Germinal center (tissue), 1 donor: ENCODE data around the gene SPIRE1.
"Not testable (repeated sequence)": the region's sequence is repeated elsewhere in the genome, so short reads cannot be mapped to it uniquely, and the experiment has no call there.

Experiments used
- DNase-seq: peaks from one replicate; pipeline ENCODE4 v3.0.0; 2012; ENCODE audit warnings: mixed read lengths, low spot score

The SPIRE1 gene

DNA sequence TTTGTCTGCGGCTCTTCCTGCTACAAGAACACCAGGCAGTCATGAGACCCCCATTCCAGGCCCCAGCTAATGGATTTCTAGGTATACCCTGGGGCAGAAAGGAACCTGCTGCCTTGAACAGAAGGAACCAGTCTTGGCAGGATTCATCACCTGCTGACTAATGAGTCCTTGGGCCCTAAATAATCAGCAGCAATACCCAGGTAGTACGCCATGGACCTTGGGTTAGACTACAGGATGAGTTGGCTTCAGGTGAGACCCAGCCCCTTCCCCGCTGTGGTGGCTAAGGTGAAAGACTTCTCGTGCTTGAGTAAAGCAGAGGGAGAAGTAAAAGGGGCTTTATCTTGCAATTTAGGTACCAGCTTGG is 105.0 kb downstream of the SPIRE1 start:
- no peak for DNase-seq

- not testable (repeated sequence) for DNase-seq
Observed at GRCh38 chr18:12551943-12552878, 105.7 kb downstream of the SPIRE1 start.

- DNase-seq = not testable (repeated sequence)
Observed at GRCh38 chr18:12551466-12551865, 106.4 kb downstream of the SPIRE1 start.

DNA sequence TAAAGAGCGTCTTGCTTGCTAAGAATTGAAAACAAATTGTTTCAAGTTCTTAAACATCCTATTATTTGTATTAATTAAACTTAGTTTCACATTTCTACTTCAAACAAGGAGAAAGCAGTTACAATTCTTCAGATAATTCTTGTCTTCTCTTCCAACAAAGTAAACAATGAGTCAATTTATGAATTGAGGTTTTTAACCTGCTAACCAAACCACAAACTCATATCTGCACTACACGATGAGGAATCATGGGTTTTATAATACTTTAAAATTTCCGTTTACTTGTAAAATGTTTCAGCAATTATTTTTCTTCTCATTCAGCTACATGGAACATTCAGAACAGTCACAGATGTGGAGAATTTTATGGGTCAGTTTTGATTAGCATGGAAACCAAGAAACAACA is 114.2 kb downstream of the SPIRE1 start:
- DNase-seq = no peak

- no peak for DNase-seq
Observed at GRCh38 chr18:12540751-12541150, 117.2 kb downstream of the SPIRE1 start.

DNA sequence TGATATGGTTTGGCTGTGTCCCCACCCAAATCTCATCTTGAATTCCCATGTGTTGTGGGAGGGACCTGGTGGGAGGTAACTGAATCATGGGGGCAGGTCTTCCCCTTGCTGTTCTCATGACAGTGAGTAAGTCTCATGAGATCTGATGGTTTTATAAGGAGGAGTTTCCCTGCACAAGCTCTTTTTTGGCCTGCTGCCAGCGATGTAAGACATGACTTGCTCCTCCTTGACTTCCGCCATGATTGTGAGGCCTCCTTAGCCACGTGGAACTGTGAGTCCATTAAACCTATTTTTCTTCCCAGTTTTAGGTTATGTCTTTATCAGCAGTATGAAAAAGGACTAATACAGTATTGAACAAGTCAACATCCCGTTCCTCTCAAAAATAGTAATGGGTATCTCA is 118.7 kb downstream of the SPIRE1 start:
- not testable (repeated sequence) for DNase-seq

- DNase-seq = no peak
Observed at GRCh38 chr18:12534820-12535219, 123.1 kb downstream of the SPIRE1 start.

- no peak for DNase-seq
Observed at GRCh38 chr18:12532661-12533060, 125.2 kb downstream of the SPIRE1 start.

DNA sequence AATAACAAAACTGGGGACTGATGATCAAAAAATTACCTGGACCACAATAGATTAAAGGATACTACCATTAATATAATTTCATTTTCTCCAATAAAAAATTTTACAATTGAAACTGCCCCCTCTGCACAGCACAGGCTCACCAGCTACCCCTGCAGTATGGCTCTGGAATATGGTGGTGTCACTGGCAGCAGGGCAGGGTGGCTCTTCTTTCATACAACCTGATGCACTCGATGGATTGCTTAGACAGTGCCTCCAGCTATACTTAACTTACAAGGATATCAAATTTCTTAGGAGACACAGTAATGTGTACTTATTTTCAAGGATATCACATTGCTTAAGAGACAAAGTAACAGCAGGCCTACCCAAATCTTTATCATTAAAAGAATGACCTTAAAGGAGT is 126.2 kb downstream of the SPIRE1 start:
- DNase-seq = no peak

DNA sequence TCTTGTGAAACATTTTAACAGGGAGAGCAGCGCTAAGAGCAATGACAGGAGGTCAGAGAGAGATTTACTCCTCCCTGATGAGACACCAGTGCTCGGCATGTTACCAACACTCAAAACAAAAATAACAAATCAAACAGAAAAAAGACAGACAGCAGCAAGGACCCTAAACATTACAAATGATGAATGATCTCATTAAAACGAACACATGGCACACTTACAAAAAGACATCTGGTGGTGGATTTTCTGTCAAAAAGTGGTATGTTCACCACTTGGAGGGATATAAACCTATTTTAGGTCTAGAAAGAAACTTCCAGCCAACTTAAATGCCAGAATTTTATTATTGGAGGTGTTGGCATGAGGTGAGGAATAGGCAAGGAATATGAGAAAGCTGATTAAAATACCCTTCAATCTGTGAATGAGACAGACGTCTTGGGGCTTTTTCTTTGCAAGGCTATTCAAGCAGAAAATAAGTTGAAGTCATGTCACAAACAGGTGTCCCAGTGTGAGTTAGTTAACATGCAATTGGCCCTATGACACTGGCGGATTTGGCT is 137.4 kb downstream of the SPIRE1 start:
- no peak for DNase-seq

- no peak for DNase-seq
Observed at GRCh38 chr18:12518832-12519531, 138.9 kb downstream of the SPIRE1 start.

- no peak for DNase-seq
Observed at GRCh38 chr18:12518326-12518725, 139.6 kb downstream of the SPIRE1 start.

DNA sequence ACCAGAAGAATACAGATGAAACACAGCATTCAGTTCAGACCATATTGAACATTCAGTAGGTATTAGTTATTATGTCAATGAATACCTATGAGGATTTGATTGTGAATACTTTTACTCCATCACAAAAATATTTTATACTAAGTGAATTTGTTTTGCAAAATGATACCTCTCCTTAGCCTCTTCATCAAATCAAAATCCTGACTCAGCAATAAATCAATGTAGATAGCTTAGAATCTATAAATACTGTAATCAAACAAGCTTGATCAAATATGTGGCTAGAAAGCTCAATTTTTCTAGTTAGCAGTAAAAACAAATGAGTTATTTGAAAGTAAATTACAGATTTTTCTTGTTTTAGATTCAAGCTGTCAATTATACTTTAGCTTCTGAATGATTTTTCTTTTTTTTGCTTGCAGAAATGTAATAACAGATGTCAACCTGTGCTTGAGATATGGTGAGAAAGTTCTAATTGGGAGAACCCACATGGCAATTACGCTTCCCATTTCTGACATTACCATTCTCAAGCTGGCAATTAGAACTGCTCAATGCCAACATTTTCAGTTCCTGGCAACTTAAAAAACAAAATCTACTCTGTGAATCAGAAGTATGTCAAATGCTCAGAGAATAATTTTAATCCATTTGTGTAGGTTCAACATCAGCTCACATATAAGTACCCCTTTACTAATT is 140.6 kb downstream of the SPIRE1 start:
- no peak for DNase-seq

DNA sequence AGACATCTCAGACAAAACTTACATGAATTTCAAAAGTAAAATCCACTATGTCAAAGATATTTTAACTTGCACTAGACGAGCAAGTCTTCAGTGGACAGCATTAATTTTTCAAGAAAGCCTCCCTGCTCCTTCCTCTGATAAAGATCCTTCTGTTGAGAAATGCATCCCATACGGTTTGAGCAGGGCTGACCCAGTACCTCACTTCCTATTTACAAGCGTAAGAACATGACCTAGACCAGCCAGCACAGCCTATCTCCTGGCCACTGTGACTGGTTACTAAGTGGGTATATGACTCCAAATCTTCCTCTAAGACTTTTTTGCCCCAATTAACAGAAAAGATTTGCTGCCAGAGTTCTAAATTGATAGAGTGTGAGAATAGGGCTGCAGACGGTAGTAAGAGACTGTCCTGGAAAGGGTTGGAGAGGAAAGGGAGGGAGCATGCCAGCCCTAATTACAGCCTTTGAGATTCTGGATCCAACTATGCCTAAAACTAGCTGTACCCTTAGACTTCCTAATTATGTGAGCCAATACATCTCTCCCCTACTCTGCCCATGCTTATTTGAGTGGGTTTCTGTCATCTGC is 141.8 kb downstream of the SPIRE1 start:
- no peak for DNase-seq

GRCh38 chr18:12515550-12515949 is 142.4 kb downstream of the SPIRE1 start:
- no peak for DNase-seq

- no peak for DNase-seq
Observed at GRCh38 chr18:12507007-12507406, 150.9 kb downstream of the SPIRE1 start.

DNA sequence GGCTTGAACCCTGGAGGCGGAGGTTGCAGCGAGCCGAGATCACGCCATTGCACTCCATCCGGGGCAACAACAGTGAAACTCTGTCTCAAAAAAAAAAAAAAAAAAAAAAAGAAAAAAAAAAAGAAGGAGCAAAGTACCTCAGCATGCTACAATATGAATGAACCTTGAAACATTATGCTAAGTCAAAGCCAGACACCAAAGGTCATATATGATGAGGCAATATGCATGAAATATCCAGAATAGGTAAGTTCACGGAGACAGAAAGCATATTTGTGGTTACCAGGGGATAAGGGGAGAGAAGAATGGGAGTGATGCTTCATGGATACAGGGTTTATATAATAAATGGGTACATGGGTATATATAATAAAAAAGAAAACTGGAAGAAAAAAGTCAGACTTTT is 156.9 kb downstream of the SPIRE1 start:
- no peak for DNase-seq

DNA sequence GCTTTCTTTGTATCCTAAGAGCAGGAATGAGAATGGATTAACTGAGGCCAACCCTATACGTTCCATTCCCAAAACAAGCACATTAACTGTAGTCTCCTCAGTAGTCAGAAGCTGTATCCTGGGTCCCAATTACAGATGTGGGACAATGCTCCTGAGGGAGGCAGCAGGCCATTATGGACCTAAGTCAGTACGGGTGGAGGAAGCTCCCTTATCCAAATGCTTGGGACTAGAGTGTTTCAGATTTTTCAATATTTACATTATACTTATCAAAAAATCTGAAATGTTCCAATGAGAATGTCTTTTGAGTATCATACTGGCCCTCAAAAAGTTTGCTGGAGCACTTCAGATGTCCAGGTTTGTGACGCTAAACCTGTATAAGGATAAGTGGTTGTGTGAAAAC is 160.1 kb downstream of the SPIRE1 start:
- DNase-seq = no peak

DNA sequence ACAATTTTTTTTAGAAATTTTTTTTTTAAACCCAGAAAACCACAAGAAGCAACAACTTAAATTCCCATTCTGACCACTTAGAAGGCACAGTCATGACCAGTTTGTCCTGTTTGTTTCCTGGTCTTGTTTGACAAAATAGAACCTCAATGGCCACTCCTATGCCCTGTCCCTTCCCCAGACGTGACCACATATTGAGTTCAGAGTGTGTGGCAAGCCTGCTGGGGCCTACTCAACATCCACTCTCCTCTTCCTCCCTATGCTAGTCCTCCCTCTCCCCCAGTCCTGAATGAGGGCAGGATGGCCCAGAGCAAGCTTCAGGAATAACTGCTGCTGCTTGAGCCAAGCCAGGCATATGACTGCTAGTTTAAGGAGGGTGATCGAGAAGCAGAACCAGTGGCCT is 160.6 kb downstream of the SPIRE1 start:
- no peak for DNase-seq

DNA sequence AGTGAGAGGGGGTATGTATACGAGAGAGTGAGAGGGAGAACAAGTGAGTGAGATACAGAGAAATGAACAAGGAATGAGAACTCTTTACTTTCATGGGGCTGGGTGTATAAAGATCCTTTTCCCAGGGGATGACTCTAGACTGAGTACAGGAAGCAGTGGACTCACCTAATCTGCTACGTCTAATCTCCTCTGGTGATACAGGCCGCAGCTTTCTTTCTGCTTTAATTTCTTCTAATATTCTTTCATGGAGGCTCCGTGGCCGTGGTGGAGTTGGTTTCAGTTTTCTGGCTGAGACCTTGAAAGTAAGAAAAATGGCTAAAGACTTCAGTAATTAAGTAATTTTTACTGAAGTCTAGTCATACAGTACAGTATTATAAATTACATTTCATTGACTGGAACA is 165.0 kb downstream of the SPIRE1 start:
- DNase-seq = no peak

DNA sequence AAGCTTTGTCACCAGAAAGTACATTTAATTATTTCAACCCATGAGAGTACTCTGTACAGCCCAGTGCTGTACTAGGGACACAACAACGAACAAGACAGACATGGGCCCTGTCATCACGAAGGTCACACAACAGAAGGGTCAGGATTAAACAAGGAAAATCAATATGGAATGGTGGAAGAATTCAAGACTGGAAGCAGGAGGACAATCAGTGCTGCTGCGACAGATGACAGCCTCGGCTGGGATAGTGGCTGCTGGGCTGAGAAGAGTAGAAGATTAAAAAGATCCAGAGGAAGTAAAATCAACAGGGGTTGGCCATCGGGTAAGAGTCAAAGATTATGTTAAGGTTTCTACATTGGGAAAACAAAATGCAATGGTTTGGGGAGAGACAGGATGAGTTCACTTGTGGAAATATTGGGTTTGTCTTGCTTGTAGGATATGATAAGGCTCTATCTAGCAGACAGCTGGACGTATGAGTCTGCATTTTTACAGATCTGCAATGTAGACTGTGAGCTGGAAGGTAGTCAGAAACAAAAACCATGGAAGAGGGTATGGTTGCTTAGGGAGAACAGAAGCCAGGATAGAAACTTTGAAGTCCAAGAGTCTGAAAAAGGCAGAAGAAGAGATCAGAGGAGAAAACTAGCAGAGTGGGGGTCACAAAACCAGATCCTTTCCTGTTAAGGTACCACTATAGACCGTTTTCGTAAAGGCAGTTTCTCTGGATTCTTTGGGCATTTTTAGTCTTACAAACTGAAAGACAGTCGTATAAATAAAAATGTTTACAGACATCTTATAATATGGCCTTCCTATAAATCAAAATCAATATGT is 166.1 kb downstream of the SPIRE1 start:
- no peak for DNase-seq
